Measurements from ENCODE around the gene ANO10. TPM values are rescaled to one million over a fixed set of nuclear protein-coding genes. Genes with fewer than 3 reads are reported as not detected.

ANO10 gene
- total RNA-seq, 1 experiment from 2014 or later, result 26.6 TPM

DNA sequence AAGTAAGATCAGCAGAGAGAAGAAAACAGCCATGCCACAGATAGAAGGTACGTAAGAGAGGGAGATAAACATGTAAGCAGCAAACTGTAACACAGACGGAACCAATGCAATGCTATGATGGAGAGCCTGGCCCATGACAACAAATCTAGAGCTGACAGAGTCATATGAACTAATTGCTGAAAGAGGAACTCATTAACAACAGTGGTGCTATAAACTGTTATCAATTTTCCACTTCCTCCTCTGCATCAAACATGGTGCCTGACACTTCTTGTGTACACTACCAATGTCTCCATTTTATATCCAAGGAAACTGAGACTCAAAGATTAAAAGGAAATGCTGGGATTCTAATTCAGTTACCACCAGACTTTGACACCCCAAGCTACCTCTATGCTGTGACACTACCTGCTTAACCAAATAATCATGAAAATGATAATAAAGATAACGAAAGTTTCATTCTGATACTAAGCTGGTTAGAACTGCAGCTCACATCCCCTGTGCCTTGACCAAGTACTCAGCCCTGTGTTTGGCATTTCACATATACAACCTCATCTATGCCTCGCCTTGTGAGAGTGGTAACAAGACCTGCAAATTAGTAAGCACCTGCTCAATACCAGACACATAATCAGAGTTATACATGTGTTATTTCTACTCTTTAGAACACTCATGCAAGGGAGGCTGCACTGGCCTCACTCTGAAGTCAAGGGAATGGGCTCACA is 79.3 kb downstream of the ANO10 start:
- no peaks in the 10 kb centered on the region for H3K36me3 ChIP-seq (ENCODE audit: control insufficient read depth, insufficient read depth, low read length)
- no peaks in the 10 kb centered on the region for H3K4me1 ChIP-seq (ENCODE audit: control insufficient read depth, insufficient read depth, low read length)
- no peaks in the 10 kb centered on the region for H3K27me3 ChIP-seq (ENCODE audit: control insufficient read depth, insufficient read depth, low read length)
- DNase-seq (ENCODE audit: low read depth, low spot score) (no peak), ATAC-seq (no peak)
- H3K9me3 ChIP-seq (ENCODE audit: control insufficient read depth, insufficient read depth, low read depth, low read length), result no peaks in the 10 kb centered on the region
- ChIA-PET CTCF (no interaction called here), POLR2A (interaction anchor here (0.5 kb wide), 1 partner anchor 714 kb away, joined by 3 read pairs; no protein-coding TSS in a partner anchor)
- no peak for TF ChIP-seq SIN3A (IDR thresholded peaks at IDR 0.05; ENCODE audit: borderline replicate concordance, insufficient read depth, low read depth, low read length)
- TF ChIP-seq, protein P1, sequence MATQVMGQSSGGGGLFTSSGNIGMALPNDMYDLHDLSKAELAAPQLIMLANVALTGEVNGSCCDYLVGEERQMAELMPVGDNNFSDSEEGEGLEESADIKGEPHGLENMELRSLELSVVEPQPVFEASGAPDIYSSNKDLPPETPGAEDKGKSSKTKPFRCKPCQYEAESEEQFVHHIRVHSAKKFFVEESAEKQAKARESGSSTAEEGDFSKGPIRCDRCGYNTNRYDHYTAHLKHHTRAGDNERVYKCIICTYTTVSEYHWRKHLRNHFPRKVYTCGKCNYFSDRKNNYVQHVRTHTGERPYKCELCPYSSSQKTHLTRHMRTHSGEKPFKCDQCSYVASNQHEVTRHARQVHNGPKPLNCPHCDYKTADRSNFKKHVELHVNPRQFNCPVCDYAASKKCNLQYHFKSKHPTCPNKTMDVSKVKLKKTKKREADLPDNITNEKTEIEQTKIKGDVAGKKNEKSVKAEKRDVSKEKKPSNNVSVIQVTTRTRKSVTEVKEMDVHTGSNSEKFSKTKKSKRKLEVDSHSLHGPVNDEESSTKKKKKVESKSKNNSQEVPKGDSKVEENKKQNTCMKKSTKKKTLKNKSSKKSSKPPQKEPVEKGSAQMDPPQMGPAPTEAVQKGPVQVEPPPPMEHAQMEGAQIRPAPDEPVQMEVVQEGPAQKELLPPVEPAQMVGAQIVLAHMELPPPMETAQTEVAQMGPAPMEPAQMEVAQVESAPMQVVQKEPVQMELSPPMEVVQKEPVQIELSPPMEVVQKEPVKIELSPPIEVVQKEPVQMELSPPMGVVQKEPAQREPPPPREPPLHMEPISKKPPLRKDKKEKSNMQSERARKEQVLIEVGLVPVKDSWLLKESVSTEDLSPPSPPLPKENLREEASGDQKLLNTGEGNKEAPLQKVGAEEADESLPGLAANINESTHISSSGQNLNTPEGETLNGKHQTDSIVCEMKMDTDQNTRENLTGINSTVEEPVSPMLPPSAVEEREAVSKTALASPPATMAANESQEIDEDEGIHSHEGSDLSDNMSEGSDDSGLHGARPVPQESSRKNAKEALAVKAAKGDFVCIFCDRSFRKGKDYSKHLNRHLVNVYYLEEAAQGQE (IDR thresholded peaks at IDR 0.05; ENCODE audit: insufficient read depth in 1 of 2, low read depth in 2 of 2, low read length in 1 of 2), result no peak
- TF ChIP-seq TCF7L2 (IDR thresholded peaks at IDR 0.05; ENCODE audit: low read depth, low read length), result no peak
- no peak for TF ChIP-seq POLR2AphosphoS5 (IDR thresholded peaks at IDR 0.05; ENCODE audit: low read depth, low read length)
- TF ChIP-seq, protein P2, sequence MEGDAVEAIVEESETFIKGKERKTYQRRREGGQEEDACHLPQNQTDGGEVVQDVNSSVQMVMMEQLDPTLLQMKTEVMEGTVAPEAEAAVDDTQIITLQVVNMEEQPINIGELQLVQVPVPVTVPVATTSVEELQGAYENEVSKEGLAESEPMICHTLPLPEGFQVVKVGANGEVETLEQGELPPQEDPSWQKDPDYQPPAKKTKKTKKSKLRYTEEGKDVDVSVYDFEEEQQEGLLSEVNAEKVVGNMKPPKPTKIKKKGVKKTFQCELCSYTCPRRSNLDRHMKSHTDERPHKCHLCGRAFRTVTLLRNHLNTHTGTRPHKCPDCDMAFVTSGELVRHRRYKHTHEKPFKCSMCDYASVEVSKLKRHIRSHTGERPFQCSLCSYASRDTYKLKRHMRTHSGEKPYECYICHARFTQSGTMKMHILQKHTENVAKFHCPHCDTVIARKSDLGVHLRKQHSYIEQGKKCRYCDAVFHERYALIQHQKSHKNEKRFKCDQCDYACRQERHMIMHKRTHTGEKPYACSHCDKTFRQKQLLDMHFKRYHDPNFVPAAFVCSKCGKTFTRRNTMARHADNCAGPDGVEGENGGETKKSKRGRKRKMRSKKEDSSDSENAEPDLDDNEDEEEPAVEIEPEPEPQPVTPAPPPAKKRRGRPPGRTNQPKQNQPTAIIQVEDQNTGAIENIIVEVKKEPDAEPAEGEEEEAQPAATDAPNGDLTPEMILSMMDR (IDR thresholded peaks at IDR 0.05), result no peak
- no peak overlapping the region for H3K27ac ChIP-seq (ENCODE audit: low read length)
- intact Hi-C loops (cut with micrococcal nuclease; ENCODE audit: unreplicated experiment) (loop anchor here (5.0 kb wide), 1 partner anchor 655 kb away; no protein-coding TSS in a partner anchor), in situ Hi-C loops (cut with HindIII; ENCODE audit: low pct_unique_long_range_greater_than_20kb, low sequenced_read_pairs) (no loop called here)
- no peak overlapping the region for H3K4me3 ChIP-seq (ENCODE audit: low read depth in 2 of 2, low read length in 2 of 2)
- no TSS peak for BruUV-seq (replicated peaks)

DNA sequence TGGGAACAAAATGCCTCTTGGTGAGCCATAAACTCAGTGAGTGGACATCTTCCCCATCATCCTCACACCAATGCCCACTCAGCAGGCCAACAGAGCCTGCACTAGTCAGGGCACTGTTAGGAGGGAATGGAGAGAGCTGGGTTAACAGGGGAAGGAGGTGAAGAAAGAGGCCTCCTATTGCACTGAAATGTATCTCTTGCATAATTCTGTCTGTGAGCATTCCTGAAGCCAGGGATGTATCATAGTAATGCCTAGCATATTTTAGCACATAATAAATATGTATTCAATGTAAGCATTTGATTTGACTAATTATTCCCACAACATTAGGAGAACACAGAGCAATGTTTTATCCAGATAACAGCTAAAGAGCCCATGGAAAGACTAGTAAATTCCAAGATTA is 81.2 kb downstream of the ANO10 start:
- Histone ChIP-seq H3K9me3 (ENCODE audit: control insufficient read depth, insufficient read depth, low read depth, low read length) (no peaks in the 10 kb centered on the region), H3K36me3 (ENCODE audit: control insufficient read depth, insufficient read depth, low read length) (no peaks in the 10 kb centered on the region), H3K4me3 (ENCODE audit: low read depth in 2 of 2, low read length in 2 of 2) (no peak overlapping the region), H3K27me3 (ENCODE audit: control insufficient read depth, insufficient read depth, low read length) (no peaks in the 10 kb centered on the region), H3K4me1 (ENCODE audit: control insufficient read depth, insufficient read depth, low read length) (no peaks in the 10 kb centered on the region), H3K27ac (ENCODE audit: low read length) (no peak overlapping the region)
- TF ChIP-seq POLR2AphosphoS5 (IDR thresholded peaks at IDR 0.05; ENCODE audit: low read depth, low read length) (no peak), TCF7L2 (IDR thresholded peaks at IDR 0.05; ENCODE audit: low read depth, low read length) (no peak), SIN3A (IDR thresholded peaks at IDR 0.05; ENCODE audit: borderline replicate concordance, insufficient read depth, low read depth, low read length) (no peak)
- TF ChIP-seq, protein P2 (IDR thresholded peaks at IDR 0.05), result no peak
- TF ChIP-seq, protein P1 (IDR thresholded peaks at IDR 0.05; ENCODE audit: insufficient read depth in 1 of 2, low read depth in 2 of 2, low read length in 1 of 2), result no peak
- DNase-seq (ENCODE audit: low read depth, low spot score), result no peak
- ChIA-PET CTCF (no interaction called here), POLR2A (interaction anchor here (0.5 kb wide), 1 partner anchor 923 kb away, joined by 3 read pairs; no protein-coding TSS in a partner anchor)
- ATAC-seq, result no peak
- intact Hi-C loops (cut with micrococcal nuclease; ENCODE audit: unreplicated experiment) (loop anchor here (5.0 kb wide), 1 partner anchor 657 kb away; no protein-coding TSS in a partner anchor), in situ Hi-C loops (cut with HindIII; ENCODE audit: low pct_unique_long_range_greater_than_20kb, low sequenced_read_pairs) (no loop called here)
- BruUV-seq (replicated peaks), result no TSS peak

Measured in Panc1 (cell line).